H1 (cell line): ENCODE results near the gene WRAP73. TPM values are rescaled to one million over a fixed set of nuclear protein-coding genes. Genes with fewer than 3 reads are reported as not detected.

ENCODE experiments used
- CTCF ChIA-PET: fragments of 300-600 bp; sonication (Branson Sonifier 250); formaldehyde crosslinking; loops from one replicate; lab custom pipeline; 2021; ENCODE audit not compliant: partially characterized antibody; lab: Charles Lee
- POLR2A ChIA-PET: fragments of 300-600 bp; sonication (Branson Sonifier 250); formaldehyde crosslinking; loops from one replicate; lab custom pipeline; 2021; ENCODE audit warnings: inconsistent platforms; ENCODE audit not compliant: partially characterized antibody; lab: Charles Lee
- DNase-seq, 2 experiments: peaks; one replicate each; pipeline versions ENCODE4 v3.0.0 to v3.0.0-alpha.2; 2010 to 2022; ENCODE audit warnings: low spot score in 2 of 2, low read depth in 1 of 2, mixed read lengths in 1 of 2
- FAIRE-seq: peaks from 2 replicates; lab custom pipeline; 2011; peaks lifted over from hg19 to GRCh38; lab: Jason Lieb, UNC
- H2AFZ ChIP-seq: 2 replicates; pipeline ENCODE4 v1.8.1; 2012; ENCODE audit warnings: low read length, inconsistent platforms
- H2AK5ac ChIP-seq: 2 replicates; pipeline ENCODE4 v1.6.1; 2013; ENCODE audit warnings: low read depth, low read length
- H2BK120ac ChIP-seq: replicated peaks from 2 replicates; pipeline ENCODE3; 2013; ENCODE audit warnings: low read depth, low read length, inconsistent platforms
- H2BK12ac ChIP-seq: 2 replicates; pipeline ENCODE4 v1.6.1; 2013; ENCODE audit warnings: low read depth, low read length
- H2BK15ac ChIP-seq: 2 replicates; pipeline ENCODE4 v1.6.1; 2013; ENCODE audit warnings: low read length
- H2BK20ac ChIP-seq: 2 replicates; pipeline ENCODE4 v1.6.1; 2013; ENCODE audit warnings: low read length
- H2BK5ac ChIP-seq: 2 replicates; pipeline ENCODE4 v1.6.1; 2013; ENCODE audit warnings: low read depth, low read length
- H3K14ac ChIP-seq: 2 replicates; pipeline ENCODE4 v1.6.1; 2013; ENCODE audit warnings: inconsistent platforms; ENCODE audit not compliant: insufficient read length
- H3K18ac ChIP-seq: 2 replicates; pipeline ENCODE4 v1.6.1; 2013; ENCODE audit warnings: low read length; ENCODE audit errors: extremely low read depth
- H3K23ac ChIP-seq: 2 replicates; pipeline ENCODE4 v1.6.1; 2013; ENCODE audit warnings: inconsistent platforms; ENCODE audit not compliant: insufficient read length
- H3K23me2 ChIP-seq: 2 replicates; pipeline ENCODE4 v1.6.1; 2013; ENCODE audit warnings: low read depth, low read length
- H3K27ac ChIP-seq: 2 replicates; pipeline ENCODE4 v1.6.1; 2011; ENCODE audit warnings: low read depth, low read length, inconsistent platforms
- H3K27me3 ChIP-seq, 4 experiments: replicated peaks in 1 of 4; 1 replicate in 1 of 4; 2 replicates in 3 of 4; pipeline versions ENCODE4 v1.6.1 to v1.8.1; 2011 to 2013; ENCODE audit warnings: low read length in 3 of 4, mild to moderate bottlenecking in 3 of 4, inconsistent platforms in 2 of 4, mixed read lengths in 2 of 4, moderate library complexity in 1 of 4; ENCODE audit not compliant: control insufficient read depth in 3 of 4, insufficient read depth in 3 of 4; ENCODE audit errors: extremely low read depth in 1 of 4
- H3K36me3 ChIP-seq, 4 experiments: 2 replicates each; pipeline versions ENCODE4 v1.6.1 to v1.8.1; 2011 to 2013; ENCODE audit warnings: mild to moderate bottlenecking in 4 of 4, low read length in 3 of 4, moderate library complexity in 2 of 4, control low read depth in 1 of 4, inconsistent platforms in 1 of 4; ENCODE audit not compliant: insufficient read depth in 4 of 4, control insufficient read depth in 2 of 4
- H3K4ac ChIP-seq: replicated peaks from 2 replicates; pipeline ENCODE3; 2013; ENCODE audit warnings: low read length, low read depth, mixed read lengths, inconsistent platforms; ENCODE audit not compliant: insufficient read length
- H3K4me1 ChIP-seq, 4 experiments: replicated peaks in 1 of 4; 1 replicate in 1 of 4; 2 replicates in 3 of 4; pipeline versions ENCODE4 v1.6.1 to v1.8.1; 2011 to 2013; ENCODE audit warnings: low read length in 3 of 4, inconsistent platforms in 2 of 4, mixed read lengths in 1 of 4; ENCODE audit not compliant: insufficient read depth in 4 of 4, control insufficient read depth in 3 of 4
- H3K4me2 ChIP-seq, 2 experiments: 2 replicates each; pipeline versions ENCODE4 v1.6.1 to v1.8.1; 2011 to 2013; ENCODE audit warnings: low read depth in 2 of 2, low read length in 2 of 2, control low read depth in 1 of 2, inconsistent platforms in 1 of 2, mild to moderate bottlenecking in 1 of 2; ENCODE audit not compliant: insufficient read depth in 1 of 2
- H3K4me3 ChIP-seq, 4 experiments: fragments of 200-600, 300-600 bp in 1 of 4; sonication (generic), shearing (Covaris generic), sonication (Bioruptor Twin) in 1 of 4; 2 replicates each; pipeline versions ENCODE4 v1.5.1 to v1.8.1; 2011 to 2016; ENCODE audit warnings: low read length in 4 of 4, low read depth in 3 of 4, control low read depth in 2 of 4, inconsistent platforms in 2 of 4, mild to moderate bottlenecking in 2 of 4, mixed read lengths in 1 of 4, moderate library complexity in 1 of 4; ENCODE audit not compliant: insufficient read depth in 2 of 4; ENCODE audit errors: extremely low read depth in 1 of 4
- H3K56ac ChIP-seq: replicated peaks from 2 replicates; pipeline ENCODE3; 2013; ENCODE audit warnings: low read depth, mild to moderate bottlenecking, mixed read lengths, low read length, inconsistent platforms; ENCODE audit not compliant: insufficient read length
- H3K79me1 ChIP-seq: 2 replicates; pipeline ENCODE4 v1.6.1; 2013; ENCODE audit warnings: low read depth, low read length, control low read depth
- H3K79me2 ChIP-seq, 2 experiments: 2 replicates each; pipeline versions ENCODE4 v1.6.1 to v1.8.1; 2012 to 2013; ENCODE audit warnings: low read length in 2 of 2, mild to moderate bottlenecking in 2 of 2, inconsistent platforms in 1 of 2; ENCODE audit not compliant: insufficient read depth in 2 of 2, control insufficient read depth in 1 of 2
- H3K9ac ChIP-seq, 4 experiments: replicated peaks in 1 of 4; 1 replicate in 1 of 4; 2 replicates in 3 of 4; pipeline versions ENCODE4 v1.6.1 to v1.8.1; 2011 to 2013; ENCODE audit warnings: low read depth in 3 of 4, low read length in 3 of 4, control low read depth in 2 of 4, mild to moderate bottlenecking in 2 of 4, moderate library complexity in 2 of 4, inconsistent platforms in 1 of 4; ENCODE audit errors: extremely low read depth in 1 of 4
- H3K9me3 ChIP-seq, 2 experiments: 2 replicates each; pipeline versions ENCODE4 v1.6.1 to v1.8.1; 2012 to 2013; ENCODE audit warnings: mild to moderate bottlenecking in 2 of 2, moderate library complexity in 2 of 2, control low read depth in 1 of 2, inconsistent platforms in 1 of 2, low read depth in 1 of 2, low read length in 1 of 2, mixed read lengths in 1 of 2; ENCODE audit not compliant: insufficient read depth in 2 of 2
- H4K20me1 ChIP-seq, 2 experiments: replicated peaks in 1 of 2; 2 replicates each; pipeline versions ENCODE3 to v1.8.1; 2011 to 2013; ENCODE audit warnings: inconsistent platforms in 2 of 2, low read length in 2 of 2, mild to moderate bottlenecking in 1 of 2; ENCODE audit not compliant: insufficient read depth in 2 of 2, control insufficient read depth in 1 of 2
- H4K5ac ChIP-seq: 2 replicates; pipeline ENCODE4 v1.6.1; 2013; ENCODE audit warnings: low read length, low read depth, mixed read lengths, inconsistent platforms; ENCODE audit not compliant: insufficient read length
- H4K8ac ChIP-seq: 2 replicates; pipeline ENCODE4 v1.8.0; 2013; ENCODE audit warnings: mild to moderate bottlenecking, moderate library complexity, low read length, inconsistent platforms; ENCODE audit not compliant: insufficient read depth; ENCODE audit errors: extremely low read depth
- H4K91ac ChIP-seq: replicated peaks from 2 replicates; pipeline ENCODE3; 2013; ENCODE audit warnings: low read length, mixed read lengths, inconsistent platforms; ENCODE audit not compliant: insufficient read length
- BACH1 ChIP-seq: IDR thresholded peaks from 2 replicates; pipeline ENCODE4 v1.6.1; 2012; ENCODE audit warnings: low read length, improper control_type of control experiment
- E2F6 ChIP-seq: IDR thresholded peaks from 2 replicates; pipeline ENCODE4 v1.6.1; 2012; ENCODE audit warnings: inconsistent platforms
- EP300 ChIP-seq, 2 experiments: IDR thresholded peaks; 1 replicate in 1 of 2; 2 replicates in 1 of 2; pipeline ENCODE4 v1.6.1; 2011 to 2012; ENCODE audit warnings: low read depth in 2 of 2, low read length in 2 of 2, mild to moderate bottlenecking in 2 of 2, borderline replicate concordance in 1 of 2, inconsistent platforms in 1 of 2, moderate library complexity in 1 of 2
- EZH2 ChIP-seq: fragments of 200-600 bp; sonication (generic); IDR thresholded peaks from 2 replicates; pipeline ENCODE4 v1.7.1; 2012; ENCODE audit warnings: low read depth, mild to moderate bottlenecking, moderate library complexity, low read length, inconsistent platforms; ENCODE audit not compliant: severe bottlenecking
- FOSL1 ChIP-seq: IDR thresholded peaks from 2 replicates; pipeline ENCODE4 v1.6.1; 2011; ENCODE audit warnings: mild to moderate bottlenecking, low read depth, low read length, moderate library complexity; ENCODE audit not compliant: insufficient read depth
- JUN ChIP-seq: IDR thresholded peaks from 2 replicates; pipeline ENCODE4 v1.6.1; 2011; ENCODE audit warnings: low read depth, mild to moderate bottlenecking, improper control_type of control experiment, low read length
- KDM5A ChIP-seq: fragments of 200-600 bp; IDR thresholded peaks from 2 replicates; pipeline ENCODE4 v1.7.1; 2012; ENCODE audit warnings: mild to moderate bottlenecking, low read length, inconsistent platforms, mixed read lengths
- MAX ChIP-seq: IDR thresholded peaks from 2 replicates; pipeline ENCODE4 v1.6.1; 2012; ENCODE audit warnings: inconsistent platforms
- RFX5 ChIP-seq: IDR thresholded peaks from 2 replicates; pipeline ENCODE4 v1.6.1; 2011; ENCODE audit warnings: low read depth, low read length, improper control_type of control experiment, borderline replicate concordance
- SUZ12 ChIP-seq: fragments of 200-600 bp; sonication (generic); IDR thresholded peaks from 2 replicates; pipeline ENCODE4 v1.6.1; 2012; ENCODE audit warnings: mild to moderate bottlenecking, inconsistent platforms, low read length, moderate library complexity, mixed read lengths
- TCF12 ChIP-seq: IDR thresholded peaks from 2 replicates; pipeline ENCODE4 v1.6.1; 2011; ENCODE audit warnings: low read depth, mild to moderate bottlenecking, low read length
- WGBS, 2 experiments: shearing (Covaris generic) in 1 of 2; methylation state at CpG; one replicate each; pipeline versions ENCODE4 v1.1.6 to v1.1.7; 2013 to 2015; ENCODE audit warnings: low lambda C conversion rate in 2 of 2, mixed read lengths in 2 of 2, inconsistent platforms in 1 of 2, low coverage in 1 of 2, missing lambda C conversion rate in 1 of 2; ENCODE audit not compliant: insufficient replicate concordance in 2 of 2, insufficient coverage in 1 of 2, insufficient read length in 1 of 2; ENCODE audit errors: extremely low coverage in 1 of 2, missing lambda C conversion rate in 1 of 2; 5-methylcytosine and 5-hydroxymethylcytosine counted together
- polyA plus RNA-seq, 7 experiments: library from polyadenylated mRNA; depleted of rRNA in 3 of 7; stranded (reverse) in 5 of 7; unstranded in 2 of 7; fragments of >200 nt in 5 of 7; fragments of 200-250 nt in 2 of 7; gene quantifications; 1 replicate in 5 of 7; 2 replicates in 1 of 7; 4 replicates in 1 of 7; pipeline versions ENCODE4 v1.2.1 to v1.2.3, GENCODE V29; 2011 to 2013; ENCODE audit warnings: missing spikeins in 2 of 7, mixed read lengths in 2 of 7
- total RNA-seq: library from RNA; stranded (reverse); fragmentation: NEBNext Ultra II Directional; extraction: Animal tissue kit (Norgen Biotek cat#: 25700); gene quantifications from 2 replicates; pipeline ENCODE4 v1.2.1, GENCODE V29; 2021
- TF ChIP-seq, protein P1 (sequence below): IDR thresholded peaks from 2 replicates; pipeline ENCODE4 v1.6.1; 2011; ENCODE audit warnings: low read depth, mild to moderate bottlenecking, low read length; ENCODE audit not compliant: insufficient read depth

The WRAP73 gene
- total and polyA plus RNA-seq, 2 of the 8 experiments (the other 6 are each of a cell fraction or from before 2014, with no cell fraction given): 30.3 to 50.7 TPM

GRCh38 chr1:3593334-3593733 is 56.6 kb downstream of the WRAP73 start:
- no peak overlapping the region for H3K56ac ChIP-seq
- H2BK5ac ChIP-seq: no peak overlapping the region
- H3K27ac ChIP-seq: no peak overlapping the region

More at GRCh38 chr1:3593334-3593733, 56.6 kb downstream of the WRAP73 start:
- Histone ChIP-seq H3K27me3 (no peaks in the 10 kb centered on the region), H2BK120ac (no peak overlapping the region), H4K5ac (peak overlapping the region; percentile 36), H3K79me1 (0 out of 2 replicates have a peak, but pooled peaks cover 2% of the 10 kb centered on the region), H3K4me3 (no peak overlapping the region), H3K4me2 (peak overlapping the region in 1 of 2 experiments; percentile 7; a peak in 1 of 4 replicates), H3K79me2 (no peaks in the 10 kb centered on the region), H2AFZ (no peak overlapping the region), H2AK5ac (no peak overlapping the region), H3K14ac (no peak overlapping the region), H4K91ac (no peak overlapping the region), H3K9ac (0 out of 7 replicates have a peak overlapping the region, but pooled peaks of 1 of the 4 experiments have one; percentile 3), H3K4me1 (peaks cover 0 to 23% (median 16%) of the 10 kb centered on the region in 4 experiments; a peak in 6 of 7 replicates), H4K20me1 (no peaks in the 10 kb centered on the region), H3K23ac (no peak overlapping the region), H3K4ac (no peak overlapping the region), H3K18ac (no peak overlapping the region), H2BK12ac (no peak overlapping the region), H3K9me3 (no peaks in the 10 kb centered on the region), H3K23me2 (no peaks in the 10 kb centered on the region), H2BK15ac (no peak overlapping the region), H2BK20ac (no peak overlapping the region), H3K36me3 (no peaks in the 10 kb centered on the region), H4K8ac (peak overlapping the region; percentile 41; the same call in 1 of the 2 replicates)
- 80% methylated on average over 1 of the region's 17 CpGs; no CpG with 5 or more reads in 1 of the 2 experiments for WGBS, 2 experiments
- POLR2A ChIA-PET: interaction anchor here (0.7 to 1.7 kb wide), 5 partner anchors 11 to 137 kb away, joined by 3 to 9 read pairs (median 3); partner anchors contain the start of gene MEGF6
- CTCF ChIA-PET: interaction anchor here (0.7 to 9.7 kb wide), 12 partner anchors 9 to 176 kb away, joined by 3 to 132 read pairs (median 6); partner anchors contain the start of genes MEGF6 and TPRG1L
- DNase-seq: no peak
- TF ChIP-seq EP300 (IDR thresholded peaks at IDR 0.05; ENCODE audit: borderline replicate concordance in 1 of 2, low read depth in 2 of 2, low read length in 2 of 2) (no peak), JUN (no peak), EZH2 (no peak), SUZ12 (no peak), KDM5A (no peak), RFX5 (no peak), MAX (no peak), E2F6 (no peak), TCF12 (no peak), FOSL1 (no peak), BACH1 (no peak)
- TF ChIP-seq, protein P1, sequence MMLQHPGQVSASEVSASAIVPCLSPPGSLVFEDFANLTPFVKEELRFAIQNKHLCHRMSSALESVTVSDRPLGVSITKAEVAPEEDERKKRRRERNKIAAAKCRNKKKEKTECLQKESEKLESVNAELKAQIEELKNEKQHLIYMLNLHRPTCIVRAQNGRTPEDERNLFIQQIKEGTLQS: no peak
- no peak for FAIRE-seq
